GM21360 (cell line): ENCODE results near the gene SOD3.

Source experiments
- ATAC-seq: cut with Tn5 transposase; IDR thresholded peaks from one replicate; pipeline ENCODE4 v1.9.1; 2021; ENCODE audit warnings: mild to moderate bottlenecking, moderate library complexity; ENCODE audit not compliant: unreplicated experiment

SOD3 gene

GRCh38 chr4:24794916-24795665 lies at the start of gene SOD3:
Gene SOD3, plus strand, starts transcription at chr4:24795573. Its CDS starts 3,949 bp downstream, at chr4:24799522.
- ATAC-seq, result no peak

- no peak for ATAC-seq
Measured at GRCh38 chr4:24747234-24747975, 48.0 kb upstream of the SOD3 start.

- ATAC-seq, result no peak
Measured at GRCh38 chr4:24748023-24748422, 47.4 kb upstream of the SOD3 start.

GRCh38 chr4:24748758-24749350 lies 46.5 kb upstream of the SOD3 start:
- no peak for ATAC-seq

- ATAC-seq, result no peak
Measured at GRCh38 chr4:24750106-24750505, 45.3 kb upstream of the SOD3 start.

GRCh38 chr4:24751926-24752539 lies 43.3 kb upstream of the SOD3 start:
- no peak for ATAC-seq

GRCh38 chr4:24753519-24753918 lies 41.9 kb upstream of the SOD3 start:
- ATAC-seq, result peak; percentile 66

- ATAC-seq, result no peak
Measured at GRCh38 chr4:24754571-24754970, 40.8 kb upstream of the SOD3 start.

GRCh38 chr4:24763631-24764297 lies 31.6 kb upstream of the SOD3 start:
- ATAC-seq, result no peak

GRCh38 chr4:24764345-24764744 lies 31.0 kb upstream of the SOD3 start:
- no peak for ATAC-seq

GRCh38 chr4:24765376-24765988 lies 29.9 kb upstream of the SOD3 start:
- no peak for ATAC-seq

GRCh38 chr4:24768006-24768405 lies 27.4 kb upstream of the SOD3 start:
- ATAC-seq, result no peak

GRCh38 chr4:24768604-24769003 lies 26.8 kb upstream of the SOD3 start:
- peak; percentile 83 for ATAC-seq

- no peak for ATAC-seq
Measured at GRCh38 chr4:24769571-24769970, 25.8 kb upstream of the SOD3 start.

GRCh38 chr4:24770032-24770584 lies 25.3 kb upstream of the SOD3 start:
- ATAC-seq, result peak; percentile 65

GRCh38 chr4:24770667-24771066 lies 24.7 kb upstream of the SOD3 start:
- ATAC-seq, result no peak

- no peak for ATAC-seq
Measured at GRCh38 chr4:24771241-24771640, 24.1 kb upstream of the SOD3 start.

- ATAC-seq, result no peak
Measured at GRCh38 chr4:24772061-24772705, 23.2 kb upstream of the SOD3 start.

GRCh38 chr4:24772952-24773351 lies 22.4 kb upstream of the SOD3 start:
- ATAC-seq, result no peak

GRCh38 chr4:24774452-24774851 lies 20.9 kb upstream of the SOD3 start:
- no peak for ATAC-seq
